Spinal cord (tissue), 10 donors: ENCODE data around the gene VPS54. TPM values are rescaled to one million over a fixed set of nuclear protein-coding genes. Genes with fewer than 3 reads are reported as not detected.
"Not testable (repeated sequence)": the region's sequence is repeated elsewhere in the genome, so short reads cannot be mapped to it uniquely, and the experiment has no call there.

Source experiments
- DNase-seq, 6 donors: peaks; one replicate each; pipeline versions ENCODE4 v3.0.0 to v3.0.0-alpha.2; 2013 to 2015; ENCODE audit warnings: low spot score in 6 of 6, low read depth in 4 of 6
- H3K27ac ChIP-seq: one replicate; pipeline ENCODE4 v1.5.1; 2013; ENCODE audit warnings: low read depth, low read length, control low read depth
- H3K27me3 ChIP-seq: one replicate; pipeline ENCODE4 v1.6.1; 2013; ENCODE audit warnings: low read length; ENCODE audit not compliant: control insufficient read depth, insufficient read depth
- H3K36me3 ChIP-seq: one replicate; pipeline ENCODE4 v1.6.1; 2013; ENCODE audit warnings: low read length; ENCODE audit not compliant: control insufficient read depth, insufficient read depth
- H3K4me1 ChIP-seq: one replicate; pipeline ENCODE4 v1.6.1; 2013; ENCODE audit warnings: low read length; ENCODE audit not compliant: control insufficient read depth, insufficient read depth
- H3K4me3 ChIP-seq: one replicate; pipeline ENCODE4 v1.5.1; 2013; ENCODE audit warnings: low read depth, low read length, control low read depth
- H3K9me3 ChIP-seq: one replicate; pipeline ENCODE4 v1.6.1; 2013; ENCODE audit warnings: low read length; ENCODE audit not compliant: control insufficient read depth, insufficient read depth
- WGBS: methylation state at CpG from one replicate; pipeline ENCODE4 v1.1.5; 2013; ENCODE audit warnings: missing lambda C conversion rate; ENCODE audit not compliant: insufficient coverage; 5-methylcytosine and 5-hydroxymethylcytosine counted together
- polyA plus RNA-seq, 2 donors: library from polyadenylated mRNA; unstranded; fragments of 120-200 nt; gene quantifications; one replicate each; pipeline ENCODE4 v1.2.1, GENCODE V29; 2013; ENCODE audit not compliant: insufficient read length in 2 of 2
- total RNA-seq, 2 donors: library from RNA; depleted of rRNA in 1 of 2; stranded (reverse); fragments of 120-200 nt in 1 of 2; fragments of >200 nt in 1 of 2; gene quantifications; one replicate each; pipeline versions ENCODE4 v1.2.3 to v1.2.4, GENCODE V29; 2013 to 2014
- donor health status: healthy.

The VPS54 gene
- total and polyA plus RNA-seq, 4 donors, result 25.5 to 42.8 (median 30.1) TPM

DNA sequence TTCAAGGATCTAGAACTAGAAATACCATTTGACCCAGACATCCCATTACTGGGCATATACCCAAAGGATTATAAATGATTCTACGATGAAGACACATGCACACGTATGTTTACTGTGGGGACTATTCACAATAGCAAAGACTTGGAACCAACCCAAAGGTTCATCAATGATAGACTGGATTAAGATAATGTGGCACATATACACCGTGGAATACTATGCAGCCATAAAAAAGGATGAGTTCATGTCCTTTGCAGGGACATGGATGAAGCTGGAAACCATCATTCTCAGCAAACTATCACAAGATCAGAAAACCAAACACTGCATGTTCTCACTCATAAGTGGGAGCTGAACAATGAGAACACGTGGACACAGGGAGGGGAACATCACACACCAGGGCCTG is 87.1 kb downstream of the VPS54 start:
- H3K36me3 ChIP-seq, H3K27ac ChIP-seq, H3K4me1 ChIP-seq, H3K27me3 ChIP-seq, H3K4me3 ChIP-seq, DNase-seq, H3K9me3 ChIP-seq: not testable (repeated sequence)
- WGBS, result 100% methylated on average over 2 of the region's 4 CpGs

DNA sequence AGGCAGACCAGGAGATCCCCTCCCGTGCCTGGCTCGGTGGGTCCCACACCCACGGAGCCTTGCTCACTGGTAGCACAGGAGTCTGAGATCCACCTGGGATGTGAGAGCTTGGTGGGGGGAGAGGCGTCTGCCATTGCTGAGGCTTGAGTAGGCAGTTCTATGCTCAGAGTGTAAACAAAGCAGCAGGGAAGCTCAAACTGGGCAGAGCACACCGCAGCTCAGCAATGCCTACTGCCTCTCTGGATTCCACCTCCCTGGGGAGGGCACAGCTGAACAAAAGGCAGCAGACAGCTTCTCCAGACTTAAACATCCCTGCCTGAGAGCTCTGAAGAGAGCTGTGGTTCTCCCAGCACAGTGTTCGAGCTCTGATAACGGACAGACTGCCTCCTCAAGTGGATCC is 92.4 kb downstream of the VPS54 start:
- Histone ChIP-seq H3K4me1 (no peaks in the 10 kb centered on the region), H3K9me3 (no peaks in the 10 kb centered on the region), H3K27ac (no peak overlapping the region), H3K4me3 (no peak overlapping the region), H3K27me3 (no peaks in the 10 kb centered on the region), H3K36me3 (peaks cover 7% of the 10 kb centered on the region)
- no peak for DNase-seq
- WGBS, result 76% methylated on average over 7 of the region's 7 CpGs

DNA sequence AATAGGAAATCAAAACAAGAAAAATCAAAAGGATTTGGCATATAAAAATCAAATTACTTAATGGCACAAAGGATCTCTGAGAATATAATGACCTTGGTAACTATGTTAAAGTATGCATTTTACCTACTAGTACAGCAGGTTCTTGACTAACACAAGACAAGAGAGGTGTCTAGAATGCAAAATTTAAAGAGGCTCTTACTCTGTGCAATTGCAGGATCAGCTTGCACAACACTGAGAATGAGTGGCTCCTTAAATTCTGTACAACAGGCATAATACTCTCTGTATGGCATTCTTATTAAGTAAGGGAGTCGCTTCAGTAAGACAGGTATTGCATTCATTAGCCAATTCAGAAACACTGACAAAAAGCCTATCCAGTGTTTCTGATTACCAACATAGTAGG is 104.9 kb downstream of the VPS54 start:
- DNase-seq, result no peak
- H3K36me3 ChIP-seq, result no peaks in the 10 kb centered on the region
- H3K4me1 ChIP-seq, result no peaks in the 10 kb centered on the region
- no peaks in the 10 kb centered on the region for H3K27me3 ChIP-seq
- H3K4me3 ChIP-seq, result no peak overlapping the region
- H3K9me3 ChIP-seq, result no peaks in the 10 kb centered on the region
- H3K27ac ChIP-seq, result no peak overlapping the region
- WGBS, result no CpG with 5 or more reads among the region's 1 CpG

DNA sequence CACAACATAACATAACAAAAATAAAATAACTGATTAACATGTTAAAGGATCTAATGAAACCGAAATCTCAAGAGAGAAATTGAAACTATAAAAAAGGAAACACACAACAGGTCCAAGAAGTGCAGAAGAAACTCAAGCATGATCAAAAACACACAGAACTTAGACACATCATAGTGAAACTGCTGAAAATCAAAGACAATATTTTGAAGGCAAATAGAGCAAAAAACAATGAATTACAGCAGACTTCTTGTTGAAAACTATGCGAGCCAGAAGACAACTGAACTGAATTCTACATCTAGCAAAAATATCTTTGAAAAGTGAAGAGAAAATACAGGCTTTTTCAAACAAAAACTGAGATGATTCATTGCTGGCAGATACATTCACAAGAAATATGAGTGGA is 116.2 kb downstream of the VPS54 start:
- no peak overlapping the region for H3K4me3 ChIP-seq
- WGBS, result no CpG with 5 or more reads among the region's 2 CpGs
- H3K9me3 ChIP-seq, result peaks cover 8% of the 10 kb centered on the region
- H3K4me1 ChIP-seq, result no peaks in the 10 kb centered on the region
- H3K27ac ChIP-seq, result no peak overlapping the region
- no peaks in the 10 kb centered on the region for H3K27me3 ChIP-seq
- no peak for DNase-seq
- H3K36me3 ChIP-seq, result peaks cover 16% of the 10 kb centered on the region

DNA sequence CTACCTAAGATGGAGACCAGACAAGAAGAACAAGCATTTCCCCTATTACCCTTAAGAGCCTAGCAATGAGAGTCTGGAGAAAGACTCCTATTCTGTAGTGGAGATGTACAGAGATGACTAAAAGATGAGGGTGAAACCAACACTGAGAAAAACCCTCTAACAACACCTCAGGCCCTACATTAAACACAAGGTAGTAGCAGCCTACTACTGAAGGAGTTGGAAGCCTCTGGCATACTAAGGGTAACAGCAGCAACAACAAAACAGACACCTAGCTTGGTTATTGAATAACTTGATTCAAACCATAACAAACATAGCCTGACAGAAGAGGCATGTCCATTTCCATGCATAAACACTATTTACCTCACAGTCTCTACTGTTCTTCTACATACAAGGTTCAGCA is 117.1 kb downstream of the VPS54 start:
- Histone ChIP-seq H3K36me3 (peaks cover 13% of the 10 kb centered on the region), H3K27ac (no peak overlapping the region), H3K9me3 (peaks cover 8% of the 10 kb centered on the region), H3K27me3 (no peaks in the 10 kb centered on the region), H3K4me1 (no peaks in the 10 kb centered on the region), H3K4me3 (no peak overlapping the region)
- no peak for DNase-seq

DNA sequence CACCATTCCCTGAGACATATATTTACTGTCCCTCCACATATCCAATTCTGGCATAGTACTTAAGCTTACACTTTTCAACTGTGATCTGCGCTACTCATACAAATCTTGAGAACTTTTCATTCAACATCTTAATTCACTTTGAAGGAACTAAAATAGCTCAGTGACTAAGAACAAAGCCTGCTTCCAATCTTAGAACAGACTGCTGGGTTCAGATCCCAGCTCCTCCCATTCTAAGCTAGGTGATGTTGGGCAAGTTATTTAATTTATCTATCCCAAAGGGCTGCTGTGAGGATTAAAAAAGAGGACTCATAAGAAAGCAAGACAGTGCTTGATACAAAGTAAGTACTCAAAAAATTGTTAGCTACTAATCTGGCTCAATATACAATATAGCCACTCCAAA is 119.6 kb downstream of the VPS54 start:
- 100% methylated on average over 1 of the region's 1 CpG for WGBS
- no peaks in the 10 kb centered on the region for H3K4me1 ChIP-seq
- DNase-seq, result no peak
- H3K27ac ChIP-seq, result no peak overlapping the region
- H3K36me3 ChIP-seq, result peaks cover 12% of the 10 kb centered on the region
- H3K4me3 ChIP-seq, result no peak overlapping the region
- peaks cover 6% of the 10 kb centered on the region for H3K9me3 ChIP-seq
- H3K27me3 ChIP-seq, result no peaks in the 10 kb centered on the region

DNA sequence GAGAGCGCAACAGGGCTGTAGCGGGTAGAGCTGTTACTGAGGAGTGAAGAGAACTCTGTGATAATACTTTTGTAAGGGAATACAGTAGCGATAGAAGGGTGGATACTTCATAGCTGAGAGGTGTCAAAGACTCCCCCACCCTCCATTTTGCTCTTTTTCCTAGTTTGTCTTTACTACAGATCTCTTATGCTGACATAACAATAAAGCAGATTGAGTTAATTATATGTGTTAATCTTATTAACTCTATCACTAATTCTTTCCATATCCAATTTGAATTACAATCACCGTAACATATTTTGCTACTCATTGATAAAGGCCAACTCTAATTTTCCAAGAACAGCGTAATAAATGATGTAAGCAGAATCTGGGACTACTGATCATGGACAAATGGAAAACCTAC is 120.4 kb downstream of the VPS54 start:
- H3K36me3 ChIP-seq, result peaks cover 15% of the 10 kb centered on the region
- no peak overlapping the region for H3K27ac ChIP-seq
- H3K4me3 ChIP-seq, result no peak overlapping the region
- DNase-seq, result no peak
- peaks cover 6% of the 10 kb centered on the region for H3K9me3 ChIP-seq
- 96% methylated on average over 2 of the region's 5 CpGs for WGBS
- H3K27me3 ChIP-seq, result no peaks in the 10 kb centered on the region
- H3K4me1 ChIP-seq, result no peaks in the 10 kb centered on the region

DNA sequence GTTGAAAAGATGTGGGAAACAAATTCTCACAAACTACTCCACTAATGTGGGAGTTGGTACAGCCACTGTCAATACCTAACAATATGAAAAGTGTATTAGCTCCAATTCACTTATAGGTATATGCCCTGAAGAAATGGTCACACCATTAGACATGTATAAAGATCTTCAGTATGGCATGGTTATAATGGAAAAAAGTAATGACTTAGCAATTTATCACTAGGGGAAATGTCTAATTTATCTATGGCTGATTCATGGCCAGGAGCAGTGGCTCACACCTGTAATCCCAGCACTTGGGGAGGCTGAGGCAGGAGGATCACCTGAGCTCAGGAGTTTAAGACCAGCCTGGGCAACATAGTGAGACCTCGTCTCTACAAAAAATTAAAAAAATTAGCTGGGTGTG is 125.1 kb downstream of the VPS54 start:
- H3K4me1 ChIP-seq, result no peaks in the 10 kb centered on the region
- no peaks in the 10 kb centered on the region for H3K27me3 ChIP-seq
- H3K27ac ChIP-seq, result no peak overlapping the region
- H3K9me3 ChIP-seq, result no peaks in the 10 kb centered on the region
- peaks cover 3% of the 10 kb centered on the region for H3K36me3 ChIP-seq
- DNase-seq, result no peak
- no peak overlapping the region for H3K4me3 ChIP-seq
- 80% methylated on average over 1 of the region's 1 CpG for WGBS

DNA sequence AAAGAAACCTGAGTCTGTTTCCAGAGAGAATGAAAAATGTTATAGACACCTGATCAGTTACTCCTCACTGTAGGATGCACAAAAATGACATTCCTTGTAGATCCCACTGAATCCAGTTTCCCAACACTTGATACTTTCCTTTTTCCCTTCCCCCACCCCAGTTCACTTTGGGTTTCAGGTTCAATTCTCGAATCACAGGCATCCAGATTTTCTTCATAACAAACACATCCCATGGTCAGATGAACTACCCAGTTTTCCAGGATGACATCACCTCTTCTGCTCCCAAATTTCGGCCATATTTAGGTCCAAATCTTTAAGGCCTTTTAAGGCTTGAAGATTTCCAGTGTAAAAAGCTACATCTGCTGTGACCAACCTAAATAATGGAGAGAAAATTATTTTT is 126.1 kb downstream of the VPS54 start:
- no peak for DNase-seq
- Histone ChIP-seq H3K4me3 (no peak overlapping the region), H3K27ac (no peak overlapping the region), H3K36me3 (peaks cover 5% of the 10 kb centered on the region), H3K9me3 (no peaks in the 10 kb centered on the region), H3K4me1 (no peaks in the 10 kb centered on the region), H3K27me3 (no peaks in the 10 kb centered on the region)
- 77% methylated on average over 1 of the region's 2 CpGs for WGBS

DNA sequence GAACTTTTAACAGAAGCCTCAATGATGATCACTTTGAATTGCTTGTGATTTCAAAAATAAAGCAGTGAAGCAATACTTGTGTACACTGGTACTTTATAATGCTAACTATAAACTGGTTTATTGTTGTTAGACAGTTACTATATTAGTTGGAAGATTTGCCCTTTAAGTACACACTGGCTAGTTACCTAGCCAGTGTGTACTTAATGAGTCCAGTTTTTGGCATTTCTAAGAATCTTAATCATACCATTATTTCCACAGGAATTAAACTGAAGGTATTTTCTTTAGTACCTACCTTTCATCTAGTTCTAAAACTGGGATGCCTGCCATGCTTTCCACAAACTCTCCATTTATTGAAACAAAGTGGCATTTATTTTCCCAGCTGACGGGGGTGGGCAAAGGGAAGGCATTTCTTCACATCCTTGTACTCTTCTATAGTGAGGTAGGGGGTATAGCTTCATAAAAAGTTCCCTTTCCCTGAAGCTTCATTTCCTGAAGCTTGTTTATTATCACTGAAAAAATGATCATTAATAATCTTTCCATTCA is 127.7 kb downstream of the VPS54 start:
- WGBS, result no CpG with 5 or more reads among the region's 1 CpG
- peak in 2 of 6 donors; percentile 15 to 47 for DNase-seq
- Histone ChIP-seq H3K27me3 (no peaks in the 10 kb centered on the region), H3K36me3 (peaks cover 10% of the 10 kb centered on the region), H3K4me3 (no peak overlapping the region), H3K9me3 (no peaks in the 10 kb centered on the region), H3K4me1 (no peaks in the 10 kb centered on the region), H3K27ac (no peak overlapping the region)
